Duodenal mucosa (tissue), 2 donors: ENCODE data around the gene BCAS1.

Experiments
- H3K27ac ChIP-seq: one replicate; pipeline ENCODE4 v1.7.0; 2013; ENCODE audit warnings: low read depth, low read length
- H3K27me3 ChIP-seq, 2 donors: one replicate each; pipeline ENCODE4 v1.7.0; 2013; ENCODE audit warnings: low read length in 2 of 2, control low read depth in 1 of 2; ENCODE audit not compliant: insufficient read depth in 2 of 2, control insufficient read depth in 1 of 2
- H3K36me3 ChIP-seq, 2 donors: one replicate each; pipeline ENCODE4 v1.7.0; 2013; ENCODE audit warnings: low read length in 2 of 2, control low read depth in 1 of 2; ENCODE audit not compliant: insufficient read depth in 2 of 2, control insufficient read depth in 1 of 2
- H3K4me1 ChIP-seq, 2 donors: one replicate each; pipeline ENCODE4 v1.7.0; 2013; ENCODE audit warnings: low read length in 2 of 2, control low read depth in 1 of 2; ENCODE audit not compliant: insufficient read depth in 2 of 2, control insufficient read depth in 1 of 2
- H3K4me3 ChIP-seq, 2 donors: one replicate each; pipeline ENCODE4 v1.7.0; 2013; ENCODE audit warnings: low read length in 2 of 2, low read depth in 1 of 2
- H3K9ac ChIP-seq, 2 donors: one replicate each; pipeline ENCODE4 v1.7.0; 2013; ENCODE audit warnings: low read length in 2 of 2, low read depth in 1 of 2
- H3K9me3 ChIP-seq, 2 donors: one replicate each; pipeline ENCODE4 v1.7.0; 2013; ENCODE audit warnings: low read length in 2 of 2, control low read depth in 1 of 2; ENCODE audit not compliant: control insufficient read depth in 1 of 2

Gene BCAS1

GRCh38 chr20:54103762-54104600 is 33.6 kb upstream of the BCAS1 start:
- Histone ChIP-seq H3K9ac (no peak overlapping the region), H3K27me3 (no peaks in the 10 kb centered on the region), H3K4me1 (peaks cover 0 to 8% of the 10 kb centered on the region in 2 donors), H3K36me3 (no peaks in the 10 kb centered on the region), H3K27ac (no peak overlapping the region), H3K4me3 (no peak overlapping the region), H3K9me3 (no peaks in the 10 kb centered on the region)

GRCh38 chr20:54103067-54103761 is 32.8 kb upstream of the BCAS1 start:
- no peak overlapping the region for H3K4me3 ChIP-seq
- no peaks in the 10 kb centered on the region for H3K9me3 ChIP-seq
- H3K27me3 ChIP-seq = no peaks in the 10 kb centered on the region
- no peak overlapping the region for H3K27ac ChIP-seq
- no peaks in the 10 kb centered on the region for H3K36me3 ChIP-seq
- H3K4me1 ChIP-seq = peaks cover 0 to 8% of the 10 kb centered on the region in 2 donors
- H3K9ac ChIP-seq = no peak overlapping the region

GRCh38 chr20:54102543-54102942 is 32.1 kb upstream of the BCAS1 start:
- Histone ChIP-seq H3K4me1 (peaks cover 0 to 2% of the 10 kb centered on the region in 2 donors), H3K36me3 (no peaks in the 10 kb centered on the region), H3K9ac (no peak overlapping the region), H3K4me3 (no peak overlapping the region), H3K9me3 (no peaks in the 10 kb centered on the region), H3K27me3 (no peaks in the 10 kb centered on the region), H3K27ac (no peak overlapping the region)

GRCh38 chr20:54100563-54100962 is 30.2 kb upstream of the BCAS1 start:
- no peaks in the 10 kb centered on the region for H3K36me3 ChIP-seq
- no peaks in the 10 kb centered on the region for H3K4me1 ChIP-seq
- H3K4me3 ChIP-seq = no peak overlapping the region
- H3K27me3 ChIP-seq = no peaks in the 10 kb centered on the region
- no peaks in the 10 kb centered on the region for H3K9me3 ChIP-seq
- no peak overlapping the region for H3K9ac ChIP-seq
- H3K27ac ChIP-seq = no peak overlapping the region

GRCh38 chr20:54099894-54100293 is 29.5 kb upstream of the BCAS1 start:
- Histone ChIP-seq H3K9ac (no peak overlapping the region), H3K36me3 (no peaks in the 10 kb centered on the region), H3K4me3 (no peak overlapping the region), H3K27me3 (no peaks in the 10 kb centered on the region), H3K4me1 (no peaks in the 10 kb centered on the region), H3K27ac (no peak overlapping the region), H3K9me3 (no peaks in the 10 kb centered on the region)

GRCh38 chr20:54098047-54098446 is 27.7 kb upstream of the BCAS1 start:
- Histone ChIP-seq H3K4me3 (no peak overlapping the region), H3K36me3 (no peaks in the 10 kb centered on the region), H3K27me3 (no peaks in the 10 kb centered on the region), H3K9ac (no peak overlapping the region), H3K4me1 (no peaks in the 10 kb centered on the region), H3K27ac (no peak overlapping the region), H3K9me3 (no peaks in the 10 kb centered on the region)

- no peaks in the 10 kb centered on the region for H3K4me1 ChIP-seq
- H3K36me3 ChIP-seq = no peaks in the 10 kb centered on the region
- no peaks in the 10 kb centered on the region for H3K27me3 ChIP-seq
- no peak overlapping the region for H3K27ac ChIP-seq
- no peak overlapping the region for H3K9ac ChIP-seq
- H3K4me3 ChIP-seq = no peak overlapping the region
- no peaks in the 10 kb centered on the region for H3K9me3 ChIP-seq
These were observed 26.8 kb upstream of the BCAS1 start for GRCh38 chr20:54097236-54097529.

- Histone ChIP-seq H3K27ac (no peak overlapping the region), H3K4me3 (no peak overlapping the region), H3K36me3 (no peaks in the 10 kb centered on the region), H3K9ac (no peak overlapping the region), H3K9me3 (no peaks in the 10 kb centered on the region), H3K4me1 (no peaks in the 10 kb centered on the region), H3K27me3 (no peaks in the 10 kb centered on the region)
These were observed 25.4 kb upstream of the BCAS1 start for GRCh38 chr20:54095824-54096223.

GRCh38 chr20:54094268-54094580 is 23.8 kb upstream of the BCAS1 start:
- Histone ChIP-seq H3K27me3 (no peaks in the 10 kb centered on the region), H3K4me3 (no peak overlapping the region), H3K9ac (no peak overlapping the region), H3K4me1 (no peaks in the 10 kb centered on the region), H3K9me3 (no peaks in the 10 kb centered on the region), H3K36me3 (no peaks in the 10 kb centered on the region), H3K27ac (no peak overlapping the region)

- H3K27me3 ChIP-seq = no peaks in the 10 kb centered on the region
- H3K4me3 ChIP-seq = no peak overlapping the region
- H3K9ac ChIP-seq = no peak overlapping the region
- no peak overlapping the region for H3K27ac ChIP-seq
- H3K9me3 ChIP-seq = no peaks in the 10 kb centered on the region
- H3K36me3 ChIP-seq = no peaks in the 10 kb centered on the region
- H3K4me1 ChIP-seq = no peaks in the 10 kb centered on the region
These were observed 23.3 kb upstream of the BCAS1 start for GRCh38 chr20:54093423-54094267.
